Thyroid gland (tissue), 4 donors: ENCODE results near the gene ARIH2. TPM values are rescaled to one million over a fixed set of nuclear protein-coding genes. Genes with fewer than 3 reads are reported as not detected.

Experiments used
- DNase-seq, 2 donors: peaks; one replicate each; pipeline ENCODE4 v3.0.0-alpha.2; 2019
- H3K27ac ChIP-seq, 3 donors: fragments of 200-600 bp; sonication (generic); 1 replicate in 2 of 3; 2 replicates in 1 of 3; pipeline ENCODE4 v1.5.1; 2016 to 2019; ENCODE audit warnings: mild to moderate bottlenecking in 1 of 3, moderate library complexity in 1 of 3
- H3K27me3 ChIP-seq: fragments of 200-600 bp; sonication (generic); one replicate; pipeline ENCODE4 v1.5.1; 2019
- H3K36me3 ChIP-seq, 2 donors: fragments of 200-600 bp; sonication (generic); one replicate each; pipeline ENCODE4 v1.5.1; 2016 to 2019
- H3K4me1 ChIP-seq, 2 donors: fragments of 200-600 bp; sonication (generic); one replicate each; pipeline ENCODE4 v1.5.1; 2017 to 2019
- H3K4me3 ChIP-seq, 3 donors: fragments of 200-600 bp; sonication (generic); replicated peaks in 1 of 3; 1 replicate in 2 of 3; 2 replicates in 1 of 3; pipeline ENCODE4 v1.5.1; 2016; ENCODE audit warnings: mild to moderate bottlenecking in 1 of 3
- H3K9me3 ChIP-seq: fragments of 200-600 bp; sonication (generic); one replicate; pipeline ENCODE4 v1.5.1; 2017
- CTCF ChIP-seq, 6 experiments: fragments of 200-600 bp in 3 of 6; fragments of 450-650 bp in 3 of 6; sonication (generic) in 3 of 6; IDR thresholded peaks; one replicate each; pipeline ENCODE4 v1.5.1; 2016 to 2019; ENCODE audit warnings: antibody characterized with exemption in 6 of 6, mild to moderate bottlenecking in 2 of 6, inconsistent platforms in 1 of 6, moderate library complexity in 1 of 6
- POLR2A ChIP-seq, 2 donors: fragments of 450-650 bp; IDR thresholded peaks; one replicate each; pipeline ENCODE4 v1.6.1; 2017; ENCODE audit warnings: antibody characterized with exemption in 2 of 2, mild to moderate bottlenecking in 2 of 2, moderate library complexity in 1 of 2
- WGBS, 2 donors: methylation state at CpG; one replicate each; pipeline ENCODE4 v1.1.5; 2017; 5-methylcytosine and 5-hydroxymethylcytosine counted together
- intact Hi-C: fragments of 100-400 bp; cut with DNase I; formaldehyde crosslinking; loops from one replicate; pipeline ENCODE4 v1.15.1; 2023
- total RNA-seq, 4 donors: library from RNA; depleted of rRNA; stranded (reverse); fragments of >200 nt; gene quantifications; one replicate each; pipeline ENCODE4 v1.2.3, GENCODE V29; 2016

Gene ARIH2
- total RNA-seq, 4 donors from 2014 or later, result 108 to 136 (median 117) TPM

GRCh38 chr3:48881652-48882114 lies 37.0 kb upstream of the ARIH2 start:
- Histone ChIP-seq H3K4me3 (no peak overlapping the region), H3K27ac (no peak overlapping the region), H3K4me1 (no peaks in the 10 kb centered on the region), H3K27me3 (no peaks in the 10 kb centered on the region), H3K9me3 (no peaks in the 10 kb centered on the region), H3K36me3 (peaks cover 0 to 7% of the 10 kb centered on the region in 2 donors)
- intact Hi-C loops, result no loop called here
- TF ChIP-seq CTCF (IDR thresholded peaks at IDR 0.05) (no peak), POLR2A (IDR thresholded peaks at IDR 0.05) (no peak)
- 92 to 96% methylated on average over 5 of the region's 5 CpGs for WGBS, 2 donors
- DNase-seq, result no peak

GRCh38 chr3:48885753-48886152 lies 32.9 kb upstream of the ARIH2 start:
- peaks cover 0 to 7% of the 10 kb centered on the region in 2 donors for H3K36me3 ChIP-seq
- DNase-seq, result no peak
- TF ChIP-seq CTCF (IDR thresholded peaks at IDR 0.05), result no peak
- TF ChIP-seq POLR2A (IDR thresholded peaks at IDR 0.05), result no peak
- H3K9me3 ChIP-seq, result no peaks in the 10 kb centered on the region
- no peaks in the 10 kb centered on the region for H3K27me3 ChIP-seq
- no peak overlapping the region for H3K27ac ChIP-seq
- intact Hi-C loops, result no loop called here
- peaks cover 5 to 17% of the 10 kb centered on the region in 2 donors for H3K4me1 ChIP-seq
- no peak overlapping the region for H3K4me3 ChIP-seq

- H3K27me3 ChIP-seq, result no peaks in the 10 kb centered on the region
- no peaks in the 10 kb centered on the region for H3K36me3 ChIP-seq
- peaks cover 5 to 22% of the 10 kb centered on the region in 2 donors for H3K4me1 ChIP-seq
- H3K9me3 ChIP-seq, result no peaks in the 10 kb centered on the region
- no peak overlapping the region for H3K27ac ChIP-seq
- TF ChIP-seq CTCF (IDR thresholded peaks at IDR 0.05) (no peak), POLR2A (IDR thresholded peaks at IDR 0.05) (no peak)
- H3K4me3 ChIP-seq, result no peak overlapping the region
- intact Hi-C loops, result no loop called here
- no peak for DNase-seq
- WGBS, 2 donors, result 96 to 99% methylated on average over 8 of the region's 8 CpGs
Observed at GRCh38 chr3:48891606-48892005, 27.0 kb upstream of the ARIH2 start.

- 96 to 97% methylated on average over 6 of the region's 6 CpGs for WGBS, 2 donors
Observed at GRCh38 chr3:48894516-48894915, 24.1 kb upstream of the ARIH2 start.

GRCh38 chr3:48896936-48897335 lies 21.7 kb upstream of the ARIH2 start:
- no peak for DNase-seq
- Histone ChIP-seq H3K9me3 (no peaks in the 10 kb centered on the region), H3K4me1 (peaks cover 9 to 24% of the 10 kb centered on the region in 2 donors), H3K27me3 (no peaks in the 10 kb centered on the region), H3K36me3 (no peaks in the 10 kb centered on the region), H3K4me3 (no peak overlapping the region), H3K27ac (peak overlapping the region in 2 of 3 donors; percentile 6 to 57)
- 90 to 97% methylated on average over 2 of the region's 2 CpGs for WGBS, 2 donors
- no peak for TF ChIP-seq CTCF (IDR thresholded peaks at IDR 0.05)
- no peak for TF ChIP-seq POLR2A (IDR thresholded peaks at IDR 0.05)
- intact Hi-C loops, result no loop called here

More at GRCh38 chr3:48894516-48894915, 24.1 kb upstream of the ARIH2 start:
- Histone ChIP-seq H3K27ac (no peak overlapping the region), H3K4me1 (peaks cover 9 to 31% of the 10 kb centered on the region in 2 donors), H3K27me3 (no peaks in the 10 kb centered on the region), H3K9me3 (no peaks in the 10 kb centered on the region), H3K4me3 (no peak overlapping the region), H3K36me3 (no peaks in the 10 kb centered on the region)
- DNase-seq, result no peak
- intact Hi-C loops, result no loop called here
- no peak for TF ChIP-seq CTCF (IDR thresholded peaks at IDR 0.05)
- TF ChIP-seq POLR2A (IDR thresholded peaks at IDR 0.05), result no peak
